Breast epithelium (tissue), 3 donors: Measurements from ENCODE around the gene PBX4.

Experiments used
- CTCF ChIP-seq, 3 donors: fragments of 450-650 bp; IDR thresholded peaks; one replicate each; pipeline ENCODE4 v1.5.1; 2016 to 2017; ENCODE audit warnings: antibody characterized with exemption in 3 of 3, mild to moderate bottlenecking in 3 of 3, moderate library complexity in 3 of 3
- POLR2A ChIP-seq: fragments of 450-650 bp; IDR thresholded peaks from one replicate; pipeline ENCODE4 v1.6.1; 2016; ENCODE audit warnings: antibody characterized with exemption, mild to moderate bottlenecking, moderate library complexity
- POLR2AphosphoS5 ChIP-seq, 3 donors: sonication (generic); formaldehyde crosslinking; IDR thresholded peaks; one replicate each; pipeline ENCODE4 v1.6.1; 2017; ENCODE audit warnings: antibody characterized with exemption in 3 of 3

- no peak for TF ChIP-seq CTCF (IDR thresholded peaks at IDR 0.05)
- TF ChIP-seq POLR2AphosphoS5 (IDR thresholded peaks at IDR 0.05) = no peak
- no peak for TF ChIP-seq POLR2A
Measured at GRCh38 chr19:19537075-19538048, 81.1 kb downstream of the PBX4 start.
